Measurements from ENCODE around the gene GNG2.

The GNG2 gene

GRCh38 chr14:51917193-51917592 lies 56.8 kb downstream of the GNG2 start:
- no peak for TF ChIP-seq EZH2phosphoT487 (IDR thresholded peaks at IDR 0.05; ENCODE audit: borderline replicate concordance, low read length)
- no peak for TF ChIP-seq CTCF (IDR thresholded peaks at IDR 0.05; ENCODE audit: low read depth, low read length, poor library complexity, severe bottlenecking)
- H3K4me2 ChIP-seq (ENCODE audit: low read length): no peak overlapping the region
- H3K27ac ChIP-seq (ENCODE audit: low read depth, low read length): no peak overlapping the region

GRCh38 chr14:51921026-51921425 lies 60.6 kb downstream of the GNG2 start:
- Histone ChIP-seq H3K36me3 (ENCODE audit: control insufficient read depth, low read length) (no peaks in the 10 kb centered on the region), H3K9me2 (replicated peaks; ENCODE audit: control insufficient read depth, low read length) (no peaks in the 10 kb centered on the region), H3K27me3 (ENCODE audit: control insufficient read depth, low read length) (no peaks in the 10 kb centered on the region), H3K4me1 (ENCODE audit: control insufficient read depth, low read length) (no peaks in the 10 kb centered on the region), H3K9me3 (ENCODE audit: control insufficient read depth, insufficient read depth, low read length) (no peaks in the 10 kb centered on the region), H3K79me2 (ENCODE audit: control insufficient read depth, low read length) (no peaks in the 10 kb centered on the region), H4K20me1 (ENCODE audit: control insufficient read depth, insufficient read depth, low read depth, low read length) (no peaks in the 10 kb centered on the region), H3K4me3 (ENCODE audit: low read length) (no peak overlapping the region), H3K27ac (ENCODE audit: low read depth, low read length) (no peak overlapping the region), H3K4me2 (ENCODE audit: low read length) (no peak overlapping the region), H3F3A (ENCODE audit: control insufficient read depth, insufficient read depth) (no peaks in the 10 kb centered on the region)
- TF ChIP-seq EZH2phosphoT487 (IDR thresholded peaks at IDR 0.05; ENCODE audit: borderline replicate concordance, low read length): no peak
- TF ChIP-seq CTCF (IDR thresholded peaks at IDR 0.05; ENCODE audit: low read depth, low read length, poor library complexity, severe bottlenecking): no peak

More at GRCh38 chr14:51917193-51917592, 56.8 kb downstream of the GNG2 start:
- Histone ChIP-seq H3K4me3 (ENCODE audit: low read length) (no peak overlapping the region), H3K9me3 (ENCODE audit: control insufficient read depth, insufficient read depth, low read length) (no peaks in the 10 kb centered on the region), H3K79me2 (ENCODE audit: control insufficient read depth, low read length) (no peaks in the 10 kb centered on the region), H3K36me3 (ENCODE audit: control insufficient read depth, low read length) (no peaks in the 10 kb centered on the region), H3K4me1 (ENCODE audit: control insufficient read depth, low read length) (no peaks in the 10 kb centered on the region), H3K9me2 (replicated peaks; ENCODE audit: control insufficient read depth, low read length) (no peaks in the 10 kb centered on the region), H3F3A (ENCODE audit: control insufficient read depth, insufficient read depth) (no peaks in the 10 kb centered on the region), H4K20me1 (ENCODE audit: control insufficient read depth, insufficient read depth, low read depth, low read length) (no peaks in the 10 kb centered on the region), H3K27me3 (ENCODE audit: control insufficient read depth, low read length) (no peaks in the 10 kb centered on the region)

- Histone ChIP-seq H3K9me3 (ENCODE audit: control insufficient read depth, insufficient read depth, low read length) (no peaks in the 10 kb centered on the region), H3K4me3 (ENCODE audit: low read length) (no peak overlapping the region), H3K36me3 (ENCODE audit: control insufficient read depth, low read length) (no peaks in the 10 kb centered on the region), H3K4me1 (ENCODE audit: control insufficient read depth, low read length) (no peaks in the 10 kb centered on the region), H3K27ac (ENCODE audit: low read depth, low read length) (no peak overlapping the region), H3K27me3 (ENCODE audit: control insufficient read depth, low read length) (no peaks in the 10 kb centered on the region), H3K9me2 (replicated peaks; ENCODE audit: control insufficient read depth, low read length) (no peaks in the 10 kb centered on the region), H3F3A (ENCODE audit: control insufficient read depth, insufficient read depth) (no peaks in the 10 kb centered on the region), H3K4me2 (ENCODE audit: low read length) (no peak overlapping the region), H4K20me1 (ENCODE audit: control insufficient read depth, insufficient read depth, low read depth, low read length) (no peaks in the 10 kb centered on the region), H3K79me2 (ENCODE audit: control insufficient read depth, low read length) (no peaks in the 10 kb centered on the region)
- TF ChIP-seq EZH2phosphoT487 (IDR thresholded peaks at IDR 0.05; ENCODE audit: borderline replicate concordance, low read length): no peak
- TF ChIP-seq CTCF (IDR thresholded peaks at IDR 0.05; ENCODE audit: low read depth, low read length, poor library complexity, severe bottlenecking): no peak
These were observed 62.2 kb downstream of the GNG2 start for GRCh38 chr14:51922624-51923023.

GRCh38 chr14:51924600-51924999 lies 64.2 kb downstream of the GNG2 start:
- no peaks in the 10 kb centered on the region for H3F3A ChIP-seq (ENCODE audit: control insufficient read depth, insufficient read depth)
- no peaks in the 10 kb centered on the region for H3K79me2 ChIP-seq (ENCODE audit: control insufficient read depth, low read length)
- no peak overlapping the region for H3K4me2 ChIP-seq (ENCODE audit: low read length)
- H3K4me3 ChIP-seq (ENCODE audit: low read length): no peak overlapping the region
- TF ChIP-seq EZH2phosphoT487 (IDR thresholded peaks at IDR 0.05; ENCODE audit: borderline replicate concordance, low read length) (no peak), CTCF (IDR thresholded peaks at IDR 0.05; ENCODE audit: low read depth, low read length, poor library complexity, severe bottlenecking) (no peak)
- H3K27me3 ChIP-seq (ENCODE audit: control insufficient read depth, low read length): no peaks in the 10 kb centered on the region
- no peaks in the 10 kb centered on the region for H4K20me1 ChIP-seq (ENCODE audit: control insufficient read depth, insufficient read depth, low read depth, low read length)
- no peaks in the 10 kb centered on the region for H3K9me3 ChIP-seq (ENCODE audit: control insufficient read depth, insufficient read depth, low read length)
- no peaks in the 10 kb centered on the region for H3K4me1 ChIP-seq (ENCODE audit: control insufficient read depth, low read length)
- H3K36me3 ChIP-seq (ENCODE audit: control insufficient read depth, low read length): no peaks in the 10 kb centered on the region
- H3K27ac ChIP-seq (ENCODE audit: low read depth, low read length): no peak overlapping the region
- no peaks in the 10 kb centered on the region for H3K9me2 ChIP-seq (replicated peaks; ENCODE audit: control insufficient read depth, low read length)
